ENCODE data around the gene CELSR2.

- TF ChIP-seq CTCF (IDR thresholded peaks at IDR 0.05) (no peak), ZFX (IDR thresholded peaks at IDR 0.05; ENCODE audit: borderline replicate concordance) (no peak)
Observed at GRCh38 chr1:109307274-109308021, 58.1 kb downstream of the CELSR2 start.
